Fibroblast of lung (primary cell): ENCODE data around the gene SDK1. TPM values are rescaled to one million over a fixed set of nuclear protein-coding genes. Genes with fewer than 3 reads are reported as not detected.

Experiments used
- DNase-seq, 2 donors: peaks; one replicate each; pipeline versions ENCODE4 v3.0.0 to v3.0.0-alpha.2; 2010; ENCODE audit warnings: low read depth in 2 of 2
- H2AFZ ChIP-seq: 2 replicates; pipeline ENCODE4 v1.5.1; 2012; ENCODE audit warnings: low read length, control low read depth, inconsistent platforms
- H3K27ac ChIP-seq: 2 replicates; pipeline ENCODE4 v1.5.1; 2011; ENCODE audit warnings: low read length, control low read depth; ENCODE audit not compliant: insufficient read depth
- H3K27me3 ChIP-seq: 2 replicates; pipeline ENCODE4 v1.5.1; 2011; ENCODE audit warnings: mild to moderate bottlenecking, low read length; ENCODE audit not compliant: control insufficient read depth, insufficient read depth
- H3K36me3 ChIP-seq: 2 replicates; pipeline ENCODE4 v1.5.1; 2011; ENCODE audit warnings: low read length; ENCODE audit not compliant: control insufficient read depth, insufficient read depth
- H3K4me1 ChIP-seq: 2 replicates; pipeline ENCODE4 v1.5.1; 2011; ENCODE audit warnings: low read length; ENCODE audit not compliant: control insufficient read depth, insufficient read depth; ENCODE audit errors: extremely low read depth
- H3K4me2 ChIP-seq: 2 replicates; pipeline ENCODE4 v1.5.1; 2011; ENCODE audit warnings: low read length, control low read depth; ENCODE audit not compliant: insufficient read depth; ENCODE audit errors: extremely low read depth
- H3K4me3 ChIP-seq, 4 experiments: fragments of 200-600 bp in 1 of 4; sonication (generic) in 1 of 4; replicated peaks in 1 of 4; 2 replicates each; pipeline ENCODE4 v1.5.1; 2011 to 2016; ENCODE audit warnings: low read length in 4 of 4, low read depth in 3 of 4, mild to moderate bottlenecking in 3 of 4, control low read depth in 2 of 4, inconsistent platforms in 1 of 4, mixed read lengths in 1 of 4; ENCODE audit not compliant: insufficient read depth in 1 of 4; ENCODE audit errors: control extremely low read depth in 1 of 4
- H3K79me2 ChIP-seq: 2 replicates; pipeline ENCODE4 v1.5.1; 2012; ENCODE audit warnings: mild to moderate bottlenecking, low read length, inconsistent platforms; ENCODE audit not compliant: control insufficient read depth, insufficient read depth
- H3K9ac ChIP-seq: 2 replicates; pipeline ENCODE4 v1.5.1; 2011; ENCODE audit warnings: mild to moderate bottlenecking, low read length, control low read depth; ENCODE audit not compliant: insufficient read depth
- H3K9me3 ChIP-seq: 2 replicates; pipeline ENCODE4 v1.5.1; 2012; ENCODE audit warnings: low read depth, low read length; ENCODE audit not compliant: control insufficient read depth, insufficient read depth
- H4K20me1 ChIP-seq: 2 replicates; pipeline ENCODE4 v1.5.1; 2011; ENCODE audit warnings: low read length; ENCODE audit not compliant: control insufficient read depth, insufficient read depth; ENCODE audit errors: extremely low read depth
- EZH2 ChIP-seq: IDR thresholded peaks from 2 replicates; pipeline ENCODE4 v1.5.1; 2012; ENCODE audit warnings: low read length, control low read depth, mild to moderate bottlenecking; ENCODE audit errors: missing control alignments
- polyA plus RNA-seq, 2 donors: library from polyadenylated mRNA; depleted of rRNA in 1 of 2; stranded (reverse) in 1 of 2; unstranded in 1 of 2; fragments of >200 nt; gene quantifications; 2 replicates each; pipeline ENCODE4 v1.2.1, GENCODE V29; 2011 to 2012; ENCODE audit warnings: missing spikeins in 1 of 2
- total RNA-seq: library from RNA; depleted of rRNA; stranded (reverse); fragments of >200 nt; gene quantifications from 2 replicates; pipeline ENCODE4 v1.2.1, GENCODE V29; 2014
- TF ChIP-seq, protein P1 (sequence below), 2 donors: IDR thresholded peaks in 1 of 2; conservative IDR thresholded peaks in 1 of 2; 1 replicate in 1 of 2; 2 replicates in 1 of 2; pipeline ENCODE4 v1.5.1; 2011 to 2012; ENCODE audit warnings: low read length in 2 of 2, control low read depth in 1 of 2, inconsistent platforms in 1 of 2, low read depth in 1 of 2, mild to moderate bottlenecking in 1 of 2

Gene SDK1
- total and polyA plus RNA-seq, 2 donors (not counting 1 experiment from before 2014, with no cell fraction given): 1.0 to 8.6 TPM

DNA sequence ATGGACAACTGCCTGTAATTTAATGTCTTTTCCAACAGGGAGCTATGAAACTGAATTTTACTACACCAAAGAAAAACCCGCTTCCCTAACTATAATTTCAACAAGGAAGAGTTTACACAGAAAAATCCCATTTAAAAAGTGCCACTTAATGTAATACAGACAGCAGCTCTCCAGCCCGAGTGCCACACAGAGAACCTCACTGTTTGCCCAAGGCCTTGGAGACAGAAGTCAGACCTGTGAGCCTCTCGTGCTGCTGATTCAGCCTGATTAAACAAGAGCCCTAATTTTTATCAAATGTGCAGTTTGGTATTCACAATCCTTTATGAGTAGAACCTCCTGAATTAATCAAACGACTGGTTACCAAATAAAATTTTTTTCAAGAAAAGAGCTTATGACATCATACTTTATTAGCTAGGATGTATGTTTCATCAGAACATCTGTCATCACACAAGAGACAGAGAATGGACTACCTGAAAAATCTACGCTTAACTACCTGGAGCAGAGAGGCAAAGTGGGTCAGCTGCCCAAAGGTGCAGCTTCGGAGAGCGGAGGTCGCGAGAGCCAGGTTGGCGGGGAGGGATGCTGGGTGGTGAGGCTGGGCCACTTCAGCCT, 543.6 kb downstream of the SDK1 start:
- no peak overlapping the region for H3K27ac ChIP-seq
- H3K27me3 ChIP-seq: no peaks in the 10 kb centered on the region
- no peak for DNase-seq
- H3K9ac ChIP-seq: no peak overlapping the region
- no peaks in the 10 kb centered on the region for H3K4me1 ChIP-seq
- TF ChIP-seq, protein P1, sequence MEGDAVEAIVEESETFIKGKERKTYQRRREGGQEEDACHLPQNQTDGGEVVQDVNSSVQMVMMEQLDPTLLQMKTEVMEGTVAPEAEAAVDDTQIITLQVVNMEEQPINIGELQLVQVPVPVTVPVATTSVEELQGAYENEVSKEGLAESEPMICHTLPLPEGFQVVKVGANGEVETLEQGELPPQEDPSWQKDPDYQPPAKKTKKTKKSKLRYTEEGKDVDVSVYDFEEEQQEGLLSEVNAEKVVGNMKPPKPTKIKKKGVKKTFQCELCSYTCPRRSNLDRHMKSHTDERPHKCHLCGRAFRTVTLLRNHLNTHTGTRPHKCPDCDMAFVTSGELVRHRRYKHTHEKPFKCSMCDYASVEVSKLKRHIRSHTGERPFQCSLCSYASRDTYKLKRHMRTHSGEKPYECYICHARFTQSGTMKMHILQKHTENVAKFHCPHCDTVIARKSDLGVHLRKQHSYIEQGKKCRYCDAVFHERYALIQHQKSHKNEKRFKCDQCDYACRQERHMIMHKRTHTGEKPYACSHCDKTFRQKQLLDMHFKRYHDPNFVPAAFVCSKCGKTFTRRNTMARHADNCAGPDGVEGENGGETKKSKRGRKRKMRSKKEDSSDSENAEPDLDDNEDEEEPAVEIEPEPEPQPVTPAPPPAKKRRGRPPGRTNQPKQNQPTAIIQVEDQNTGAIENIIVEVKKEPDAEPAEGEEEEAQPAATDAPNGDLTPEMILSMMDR (conservative IDR thresholded peaks at IDR 0.05 in 1 of 2, IDR thresholded peaks at IDR 0.05 in 1 of 2; ENCODE audit: low read depth in 1 of 2, low read length in 2 of 2): no peak
- TF ChIP-seq EZH2: no peak
- H3K79me2 ChIP-seq: no peaks in the 10 kb centered on the region
- H3K4me2 ChIP-seq: no peak overlapping the region
- H3K4me3 ChIP-seq: no peak overlapping the region
- H3K36me3 ChIP-seq: no peaks in the 10 kb centered on the region
- no peaks in the 10 kb centered on the region for H4K20me1 ChIP-seq
- no peak overlapping the region for H2AFZ ChIP-seq
- H3K9me3 ChIP-seq: no peaks in the 10 kb centered on the region

DNA sequence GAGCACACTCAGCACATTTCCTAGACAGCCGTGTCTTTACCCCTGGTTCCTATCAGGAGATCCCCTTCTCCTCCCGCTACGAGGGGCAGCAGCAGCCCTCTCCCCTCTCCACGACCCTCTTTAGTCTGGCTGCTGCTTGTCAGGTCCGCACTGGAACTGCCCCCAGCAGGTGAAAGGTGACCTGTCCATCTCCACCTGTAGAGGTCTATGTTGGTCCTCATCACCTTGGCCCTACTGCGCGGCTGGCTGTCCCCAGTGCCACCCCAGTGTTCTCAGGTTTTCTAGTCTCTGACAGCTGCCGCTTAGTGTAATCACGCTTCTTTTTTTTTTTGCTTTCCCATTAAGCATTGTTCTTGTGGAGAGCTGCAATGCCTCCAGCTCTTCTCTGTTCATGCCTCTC, 545.7 kb downstream of the SDK1 start:
- TF ChIP-seq, protein P1 (conservative IDR thresholded peaks at IDR 0.05 in 1 of 2, IDR thresholded peaks at IDR 0.05 in 1 of 2; ENCODE audit: low read depth in 1 of 2, low read length in 2 of 2): no peak
- no peak for TF ChIP-seq EZH2
- no peaks in the 10 kb centered on the region for H4K20me1 ChIP-seq
- DNase-seq: no peak

DNA sequence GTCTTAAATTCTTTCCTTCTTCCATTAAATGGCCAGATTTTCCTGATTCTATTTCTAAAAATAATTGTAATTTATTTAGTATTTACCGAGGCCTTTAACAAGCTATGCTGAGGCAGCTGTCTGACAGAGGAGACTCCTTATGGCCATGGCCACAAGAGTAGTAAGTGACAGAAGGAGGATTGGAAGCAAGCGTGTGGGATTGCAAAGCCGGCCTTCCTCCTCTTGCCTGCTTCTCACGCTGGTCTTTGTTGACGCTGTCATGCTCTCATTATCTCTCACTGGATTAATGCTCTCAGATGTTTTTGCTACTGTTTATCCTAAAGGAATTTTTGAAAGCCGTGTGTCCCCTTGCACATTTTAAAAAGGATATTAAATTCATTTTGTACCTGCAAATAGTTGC, 546.3 kb downstream of the SDK1 start:
- Histone ChIP-seq H3K27ac (no peak overlapping the region), H4K20me1 (no peaks in the 10 kb centered on the region), H3K79me2 (no peaks in the 10 kb centered on the region), H3K4me3 (no peak overlapping the region), H3K36me3 (no peaks in the 10 kb centered on the region), H3K27me3 (no peaks in the 10 kb centered on the region), H3K4me2 (no peak overlapping the region), H2AFZ (no peak overlapping the region), H3K9me3 (no peaks in the 10 kb centered on the region), H3K9ac (no peak overlapping the region), H3K4me1 (no peaks in the 10 kb centered on the region)
- TF ChIP-seq, protein P1 (conservative IDR thresholded peaks at IDR 0.05 in 1 of 2, IDR thresholded peaks at IDR 0.05 in 1 of 2; ENCODE audit: low read depth in 1 of 2, low read length in 2 of 2): no peak
- no peak for TF ChIP-seq EZH2
- no peak for DNase-seq

More for the DNA sequence above, 545.7 kb downstream of the SDK1 start:
- H3K9me3 ChIP-seq: no peaks in the 10 kb centered on the region
- no peaks in the 10 kb centered on the region for H3K36me3 ChIP-seq
- no peaks in the 10 kb centered on the region for H3K79me2 ChIP-seq
- no peaks in the 10 kb centered on the region for H3K27me3 ChIP-seq
- H3K27ac ChIP-seq: no peak overlapping the region
- H3K9ac ChIP-seq: no peak overlapping the region
- no peaks in the 10 kb centered on the region for H3K4me1 ChIP-seq
- no peak overlapping the region for H3K4me2 ChIP-seq
- no peak overlapping the region for H3K4me3 ChIP-seq
- no peak overlapping the region for H2AFZ ChIP-seq
